ENCODE measurements around the gene TAP2. TPM values are rescaled to one million over a fixed set of nuclear protein-coding genes. Genes with fewer than 3 reads are reported as not detected.

TAP2 gene
- total and polyA plus RNA-seq, 2 of the 13 experiments (the other 11 are each of a cell fraction or from before 2014, with no cell fraction given), result 10.3 to 17.6 TPM

DNA sequence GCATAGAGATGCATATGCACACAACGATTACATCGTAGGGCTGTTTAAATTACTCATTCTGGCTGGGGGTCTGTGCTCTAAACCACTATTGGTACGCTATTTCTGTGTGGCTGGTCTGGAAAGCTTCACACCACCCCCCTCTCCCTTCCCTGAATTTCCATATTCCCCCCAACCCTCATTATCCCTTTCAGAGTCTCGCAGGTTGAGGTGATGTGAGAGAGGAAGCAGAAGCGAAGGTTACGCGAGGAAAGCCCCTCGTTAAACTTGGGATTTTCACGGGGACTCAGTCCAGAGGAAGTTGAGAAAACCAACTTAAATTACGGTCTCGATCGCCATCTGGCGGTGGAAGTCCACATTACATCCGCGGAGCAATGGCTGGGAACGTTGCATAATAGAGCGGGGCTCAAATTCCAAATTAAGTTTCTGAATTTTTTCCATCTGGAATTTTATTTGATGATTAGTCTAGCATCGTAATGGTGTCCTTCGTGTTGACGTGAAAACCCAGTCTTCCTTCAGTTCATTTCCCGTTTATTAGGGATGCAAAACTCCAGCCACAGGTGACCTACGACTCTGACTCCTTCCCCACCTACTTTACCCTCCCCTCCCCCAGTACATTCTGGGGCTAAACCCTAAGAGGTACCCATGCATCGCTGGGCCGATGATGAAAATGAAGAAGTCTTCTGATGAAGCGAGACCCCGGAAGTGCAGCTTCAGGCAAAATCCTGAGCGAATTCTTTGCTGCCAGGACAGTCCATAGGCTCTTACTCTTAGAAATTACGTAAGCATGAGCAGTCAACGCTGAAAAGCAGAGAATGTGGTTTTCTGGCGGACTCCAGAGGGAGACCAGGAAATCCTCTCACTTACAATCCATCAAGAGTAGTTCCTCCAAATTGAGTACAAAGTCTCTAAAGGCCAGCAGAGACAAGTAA, 41.4 kb downstream of the TAP2 start (continued):
- TF ChIP-seq, protein P1, sequence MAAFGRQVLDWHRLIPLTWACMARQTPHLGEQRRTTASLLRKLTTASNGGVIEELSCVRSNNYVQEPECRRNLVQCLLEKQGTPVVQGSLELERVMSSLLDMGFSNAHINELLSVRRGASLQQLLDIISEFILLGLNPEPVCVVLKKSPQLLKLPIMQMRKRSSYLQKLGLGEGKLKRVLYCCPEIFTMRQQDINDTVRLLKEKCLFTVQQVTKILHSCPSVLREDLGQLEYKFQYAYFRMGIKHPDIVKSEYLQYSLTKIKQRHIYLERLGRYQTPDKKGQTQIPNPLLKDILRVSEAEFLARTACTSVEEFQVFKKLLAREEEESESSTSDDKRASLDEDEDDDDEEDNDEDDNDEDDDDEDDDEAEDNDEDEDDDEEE (CRISPR knock-in tag; IDR thresholded peaks at IDR 0.05), result 0 out of 2 replicates have a peak, but pooled peaks have one; percentile 43
- TF ChIP-seq TEAD3 (CRISPR knock-in tag; optimal IDR thresholded peaks at IDR 0.05; ENCODE audit: borderline replicate concordance) (peak; percentile 42), RAD21 (CRISPR knock-in tag; IDR thresholded peaks at IDR 0.05) (peak; percentile 76), SNAI1 (CRISPR knock-in tag; IDR thresholded peaks at IDR 0.05; ENCODE audit: borderline replicate concordance) (no peak), SRY (CRISPR knock-in tag; IDR thresholded peaks at IDR 0.05) (no peak), HNF4G (IDR thresholded peaks at IDR 0.05; ENCODE audit: borderline replicate concordance, low read depth, low read length) (peak; percentile 22; the same call in 1 of the 2 replicates), HNF4G (CRISPR knock-in tag; IDR thresholded peaks at IDR 0.05; ENCODE audit: borderline replicate concordance, low read depth) (no peak), SMYD3 (CRISPR knock-in tag; IDR thresholded peaks at IDR 0.05) (no peak), MIXL1 (CRISPR knock-in tag; IDR thresholded peaks at IDR 0.05) (peak; percentile 40; the same call in 1 of the 2 replicates), ZNF883 (CRISPR knock-in tag; IDR thresholded peaks at IDR 0.05; ENCODE audit: not compliant biosample characterization) (peak; percentile 40)
- TF ChIP-seq, protein P2, sequence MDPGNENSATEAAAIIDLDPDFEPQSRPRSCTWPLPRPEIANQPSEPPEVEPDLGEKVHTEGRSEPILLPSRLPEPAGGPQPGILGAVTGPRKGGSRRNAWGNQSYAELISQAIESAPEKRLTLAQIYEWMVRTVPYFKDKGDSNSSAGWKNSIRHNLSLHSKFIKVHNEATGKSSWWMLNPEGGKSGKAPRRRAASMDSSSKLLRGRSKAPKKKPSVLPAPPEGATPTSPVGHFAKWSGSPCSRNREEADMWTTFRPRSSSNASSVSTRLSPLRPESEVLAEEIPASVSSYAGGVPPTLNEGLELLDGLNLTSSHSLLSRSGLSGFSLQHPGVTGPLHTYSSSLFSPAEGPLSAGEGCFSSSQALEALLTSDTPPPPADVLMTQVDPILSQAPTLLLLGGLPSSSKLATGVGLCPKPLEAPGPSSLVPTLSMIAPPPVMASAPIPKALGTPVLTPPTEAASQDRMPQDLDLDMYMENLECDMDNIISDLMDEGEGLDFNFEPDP (CRISPR knock-in tag; conservative IDR thresholded peaks at IDR 0.05), result 0 out of 2 replicates have a peak, but pooled peaks have one; percentile 38
